LNCaP clone FGC (cell line): ENCODE data around the gene DLAT.
A peak's percentile ranks its signal among the peaks of the same experiment; 100 is the strongest.
"Not testable (repeated sequence)": the region's sequence is repeated elsewhere in the genome, so short reads cannot be mapped to it uniquely, and the experiment has no call there.

Source experiments
- DNase-seq: peaks from one replicate; pipeline ENCODE4 v3.0.0-alpha.2; 2011; ENCODE audit warnings: low read depth
- H3K4me3 ChIP-seq: 2 replicates; pipeline ENCODE4 v1.5.1; 2011; ENCODE audit warnings: mild to moderate bottlenecking, low read depth, low read length, control low read depth
- TF ChIP-seq, protein P1 (sequence below): IDR thresholded peaks from 2 replicates; pipeline ENCODE4 v1.5.1; 2012; ENCODE audit warnings: mild to moderate bottlenecking; ENCODE audit not compliant: control insufficient read depth, insufficient read depth; ENCODE audit errors: extremely low read depth

DLAT gene

DNA sequence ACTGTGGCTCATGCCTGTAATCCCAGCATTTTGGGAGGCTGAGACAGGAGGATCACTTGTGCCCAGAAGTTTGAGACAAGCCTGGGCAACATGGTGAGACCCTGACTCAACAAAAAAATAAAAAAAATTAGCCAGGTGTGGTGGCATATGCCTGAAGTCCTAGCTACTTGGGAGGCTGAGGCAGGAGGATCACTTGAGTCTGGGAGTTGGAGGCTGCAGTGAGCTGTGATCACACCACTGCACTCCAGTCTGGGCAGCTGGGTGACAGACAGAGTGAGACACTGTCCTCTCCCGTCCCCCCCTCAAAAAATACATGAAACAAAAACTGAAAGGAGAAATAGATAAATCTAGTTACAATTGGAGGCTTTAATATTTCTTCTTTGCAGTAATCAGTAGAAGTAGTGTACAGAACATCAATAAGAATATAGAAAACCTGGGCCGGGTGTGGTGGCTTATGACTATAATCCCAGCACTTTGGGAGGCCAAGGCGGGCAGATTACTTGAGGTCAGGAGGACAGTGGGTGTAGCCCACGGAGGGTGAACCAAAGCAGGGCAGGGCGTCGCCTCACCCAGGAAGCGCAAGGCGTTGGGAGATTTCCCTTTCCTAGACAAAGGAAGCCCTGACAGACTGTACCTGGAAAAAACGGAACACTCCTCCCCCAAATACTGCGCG, 19.6 kb upstream of the DLAT start:
- H3K4me3 ChIP-seq, result no peak overlapping the region
- TF ChIP-seq, protein P1, sequence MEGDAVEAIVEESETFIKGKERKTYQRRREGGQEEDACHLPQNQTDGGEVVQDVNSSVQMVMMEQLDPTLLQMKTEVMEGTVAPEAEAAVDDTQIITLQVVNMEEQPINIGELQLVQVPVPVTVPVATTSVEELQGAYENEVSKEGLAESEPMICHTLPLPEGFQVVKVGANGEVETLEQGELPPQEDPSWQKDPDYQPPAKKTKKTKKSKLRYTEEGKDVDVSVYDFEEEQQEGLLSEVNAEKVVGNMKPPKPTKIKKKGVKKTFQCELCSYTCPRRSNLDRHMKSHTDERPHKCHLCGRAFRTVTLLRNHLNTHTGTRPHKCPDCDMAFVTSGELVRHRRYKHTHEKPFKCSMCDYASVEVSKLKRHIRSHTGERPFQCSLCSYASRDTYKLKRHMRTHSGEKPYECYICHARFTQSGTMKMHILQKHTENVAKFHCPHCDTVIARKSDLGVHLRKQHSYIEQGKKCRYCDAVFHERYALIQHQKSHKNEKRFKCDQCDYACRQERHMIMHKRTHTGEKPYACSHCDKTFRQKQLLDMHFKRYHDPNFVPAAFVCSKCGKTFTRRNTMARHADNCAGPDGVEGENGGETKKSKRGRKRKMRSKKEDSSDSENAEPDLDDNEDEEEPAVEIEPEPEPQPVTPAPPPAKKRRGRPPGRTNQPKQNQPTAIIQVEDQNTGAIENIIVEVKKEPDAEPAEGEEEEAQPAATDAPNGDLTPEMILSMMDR, result no peak
- no peak for DNase-seq

DNA sequence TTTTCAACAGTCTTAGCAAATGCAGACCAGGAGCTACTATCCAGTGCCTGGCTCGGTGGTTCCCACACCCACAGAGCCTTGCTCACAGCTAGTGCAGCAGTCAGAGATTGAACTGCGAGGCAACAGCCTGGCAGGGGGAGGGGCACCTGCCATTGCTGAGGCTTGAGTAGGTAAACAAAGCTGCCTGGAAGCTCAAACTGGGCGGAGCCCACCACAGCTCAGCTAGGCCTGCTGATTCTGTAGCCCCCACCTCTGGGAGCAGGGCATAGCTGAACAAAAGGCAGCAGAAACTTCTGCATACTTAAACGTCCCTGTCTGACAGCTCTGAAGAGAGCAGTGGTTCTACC, 19.1 kb upstream of the DLAT start:
- DNase-seq, H3K4me3 ChIP-seq: not testable (repeated sequence)

DNA sequence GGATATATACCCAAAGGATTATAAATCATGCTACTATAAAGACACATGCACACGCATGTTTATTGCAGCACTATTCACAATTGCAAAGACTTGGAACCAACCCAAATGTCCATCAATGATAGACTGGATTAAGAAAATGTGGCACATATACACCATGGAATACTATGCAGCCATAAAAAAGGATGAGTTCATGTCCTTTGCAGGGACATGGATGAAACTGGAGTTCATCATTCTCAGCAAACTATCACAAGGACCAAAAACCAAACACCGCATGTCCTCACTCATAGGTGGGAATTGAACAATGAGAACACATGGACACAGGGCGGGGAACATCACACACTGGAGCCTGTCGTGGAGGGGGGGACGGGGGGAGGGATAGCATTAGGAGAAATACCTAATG, 13.8 kb upstream of the DLAT start:
- not testable (repeated sequence) for DNase-seq

DNA sequence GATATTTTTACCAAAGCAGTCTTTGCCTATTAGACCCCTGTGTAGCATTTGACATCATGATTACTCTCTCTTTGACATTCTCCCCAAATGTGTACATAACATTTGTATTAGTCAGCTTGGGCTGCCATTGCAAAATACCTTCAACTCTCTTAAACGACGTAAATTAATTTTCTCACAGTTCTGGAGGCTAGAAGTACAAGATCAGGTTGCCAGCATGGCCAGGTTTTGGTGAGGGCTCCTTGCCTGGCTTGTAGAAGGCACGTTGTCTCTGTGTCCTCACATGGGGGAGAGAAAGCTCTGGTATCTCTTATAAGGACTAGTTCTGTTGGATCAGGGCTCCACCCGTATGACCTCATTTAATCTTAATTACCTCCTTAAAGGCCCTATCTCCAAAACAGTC, 12.3 kb upstream of the DLAT start:
- no peak for DNase-seq
- TF ChIP-seq, protein P1, result no peak
- no peak overlapping the region for H3K4me3 ChIP-seq

More for the DNA sequence above, 13.8 kb upstream of the DLAT start:
- not testable (repeated sequence) for H3K4me3 ChIP-seq

DNA sequence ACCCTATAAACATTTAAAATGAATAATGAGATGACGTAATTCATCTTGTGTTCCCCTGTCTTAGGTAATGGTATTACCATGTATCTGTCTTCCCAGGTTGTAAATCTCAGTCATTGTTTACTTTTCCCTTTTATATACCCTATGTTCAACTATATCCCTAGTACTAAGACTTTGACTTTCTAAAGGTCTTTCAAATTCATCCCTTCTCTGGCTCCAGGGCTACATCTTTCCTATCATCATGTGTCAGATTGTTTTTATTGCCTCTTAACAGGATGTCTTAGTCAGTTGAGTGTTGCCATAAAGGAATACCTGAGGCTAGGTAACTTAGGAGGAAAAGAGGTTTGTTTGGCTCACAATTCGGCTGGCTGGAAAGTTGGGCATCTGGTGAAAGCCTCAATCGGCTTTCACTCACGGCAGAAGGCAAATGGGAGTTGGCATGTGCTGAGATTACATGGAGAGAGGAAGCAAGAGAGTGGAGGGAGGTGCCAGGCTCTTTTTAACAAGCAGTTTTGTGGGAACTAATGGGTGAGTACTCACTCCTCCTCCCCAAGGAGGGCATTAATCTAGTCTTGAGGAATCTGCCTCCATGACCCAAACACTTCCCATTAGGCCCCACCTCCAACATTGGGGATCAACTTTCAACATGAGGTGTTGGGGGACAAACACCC, 11.6 kb upstream of the DLAT start:
- TF ChIP-seq, protein P1, result no peak
- no peak overlapping the region; the same call in 1 of the 2 replicates for H3K4me3 ChIP-seq
- DNase-seq, result peak; percentile 89

DNA sequence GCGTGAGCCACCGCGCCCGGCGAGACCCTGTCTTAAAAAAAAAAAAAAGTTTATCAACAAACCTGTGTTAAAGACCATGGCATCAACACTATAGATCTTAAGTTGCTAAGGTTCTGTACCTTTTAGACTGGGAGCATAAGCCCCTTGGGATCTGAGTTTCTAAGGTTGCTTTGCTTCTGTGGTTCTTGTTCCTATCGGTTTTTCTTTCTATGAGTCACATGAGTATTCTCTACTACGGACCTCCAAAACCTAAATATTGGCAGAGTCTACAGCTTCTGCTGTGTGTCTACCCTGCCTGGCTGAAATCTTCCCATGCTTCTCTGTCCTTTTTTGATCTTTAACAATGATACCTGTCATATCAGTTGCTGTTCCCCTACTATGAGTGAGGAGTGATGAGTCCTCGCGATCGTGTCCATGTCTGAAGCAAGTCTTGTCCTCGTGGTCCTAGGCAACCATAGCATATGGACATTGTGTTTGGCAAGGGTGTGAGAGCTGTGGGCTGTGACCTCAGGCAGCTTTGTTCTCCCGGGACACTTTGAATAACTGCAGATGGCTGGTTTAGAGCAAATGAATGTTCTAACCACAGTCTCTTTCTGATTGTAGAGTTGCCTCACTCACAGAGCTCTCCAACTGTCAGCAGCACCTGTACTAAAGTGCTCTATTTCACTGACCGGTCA, 9.0 kb upstream of the DLAT start:
- no peak overlapping the region for H3K4me3 ChIP-seq
- TF ChIP-seq, protein P1, result no peak
- DNase-seq, result no peak

DNA sequence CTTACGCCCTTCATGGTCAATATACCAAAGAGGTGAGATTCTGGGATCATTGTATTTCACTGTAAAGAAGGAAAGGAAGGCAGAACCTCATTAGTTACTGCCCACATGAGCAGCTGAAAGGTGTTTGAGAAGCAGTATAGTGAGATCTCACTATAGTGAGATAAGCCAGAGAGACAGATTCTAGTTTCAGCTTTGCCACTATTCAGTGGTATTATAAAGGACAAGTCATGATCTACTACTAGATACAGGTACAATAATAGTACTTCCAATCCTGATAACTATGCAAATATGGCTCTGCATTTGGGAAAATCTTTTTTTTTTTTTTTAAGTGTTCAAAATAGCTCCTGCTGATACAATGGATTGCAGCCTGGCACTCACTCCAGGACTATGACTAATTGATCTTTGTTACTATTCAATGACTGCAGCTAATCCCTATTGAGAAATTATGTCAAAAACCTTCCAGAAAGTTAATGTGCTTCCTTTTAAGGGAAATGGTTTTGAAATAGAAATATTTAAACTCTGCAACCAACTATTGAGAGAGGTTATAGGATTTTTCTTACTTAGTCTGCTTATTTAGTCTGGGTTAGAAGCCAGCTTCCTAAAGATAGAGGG, 8.3 kb upstream of the DLAT start:
- TF ChIP-seq, protein P1, result no peak
- no peak for DNase-seq
- H3K4me3 ChIP-seq, result no peak overlapping the region

DNA sequence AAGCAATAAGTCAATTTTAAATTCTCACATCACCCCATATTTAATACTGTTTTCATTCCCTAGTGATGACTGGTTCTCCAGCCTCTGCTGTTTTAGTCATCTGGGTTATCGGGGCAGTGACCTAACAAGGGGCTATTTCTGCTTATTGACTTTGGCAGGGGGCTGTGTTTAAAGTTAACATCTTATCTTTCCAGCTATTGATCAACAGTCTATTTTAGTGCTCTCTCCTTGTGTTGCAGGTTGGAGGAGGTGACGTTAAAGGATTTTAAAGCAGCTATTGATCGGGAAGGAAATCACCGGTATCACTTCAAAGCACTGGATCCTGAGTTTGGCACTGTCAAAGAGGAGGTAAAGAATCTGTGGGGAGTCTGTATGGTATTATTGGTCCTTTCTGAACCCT, 7.7 kb upstream of the DLAT start:
- TF ChIP-seq, protein P1, result no peak
- no peak for DNase-seq
- no peak overlapping the region for H3K4me3 ChIP-seq
